HT-29 (cell line): ENCODE measurements around the gene SNAP47. TPM values are rescaled to one million over a fixed set of nuclear protein-coding genes. Genes with fewer than 3 reads are reported as not detected.
A peak's percentile ranks its signal among the peaks of the same experiment; 100 is the strongest.

ENCODE experiments used
- DNase-seq: peaks from one replicate; pipeline ENCODE4 v3.0.0-alpha.2; 2015; ENCODE audit warnings: low spot score
- total RNA-seq: library from RNA; depleted of rRNA; stranded (reverse); fragments of >200 nt; shearing (Covaris generic); gene quantifications from 2 replicates; pipeline ENCODE4 v1.2.3, GENCODE V29; 2014

SNAP47 gene
- total RNA-seq, 1 experiment from 2014 or later = 57.1 TPM

DNA sequence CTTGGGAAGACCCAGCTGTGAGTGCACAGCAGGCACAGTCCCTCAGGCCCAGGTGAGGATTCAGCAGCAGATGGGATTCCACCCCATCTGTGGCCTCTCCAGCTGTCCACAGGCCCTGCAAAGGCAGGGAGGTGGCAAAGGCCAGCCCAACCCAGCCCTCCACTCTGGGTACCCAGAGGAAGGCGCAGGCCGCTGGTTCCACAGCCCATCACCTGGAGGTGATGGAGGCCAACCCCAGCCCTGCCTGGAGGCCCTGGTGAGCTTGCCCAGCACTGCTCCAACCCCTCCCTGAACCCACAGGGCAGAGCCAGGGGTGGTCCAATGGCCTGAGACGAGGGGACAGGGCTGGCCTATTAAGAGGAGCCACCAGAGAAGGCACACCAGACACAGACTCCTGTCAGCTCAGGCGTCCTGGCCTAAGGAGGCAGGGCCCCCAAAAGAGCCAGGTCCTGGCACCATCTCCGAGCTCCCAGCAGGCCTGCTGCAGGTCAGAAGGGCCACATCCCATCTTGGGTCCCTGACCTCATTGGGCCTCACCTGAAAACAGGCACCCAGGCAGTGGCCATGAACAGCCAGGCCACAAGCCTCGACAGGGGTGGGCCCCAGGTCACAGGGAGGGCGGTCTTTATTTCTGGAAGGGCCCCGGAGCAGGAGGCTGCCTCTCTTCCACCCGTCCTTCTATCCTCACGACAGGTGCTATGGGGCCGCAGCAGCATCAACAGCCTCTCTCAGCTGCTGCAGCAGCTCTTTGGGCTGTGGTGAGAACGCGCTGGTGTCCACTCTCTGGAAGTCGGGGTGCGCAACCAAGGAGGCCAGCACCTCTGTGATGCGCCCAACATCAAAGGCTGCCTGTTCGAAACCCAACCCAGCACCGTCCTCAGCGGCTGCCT lies 3.3 kb upstream of the SNAP47 start:
- DNase-seq = no peak

DNA sequence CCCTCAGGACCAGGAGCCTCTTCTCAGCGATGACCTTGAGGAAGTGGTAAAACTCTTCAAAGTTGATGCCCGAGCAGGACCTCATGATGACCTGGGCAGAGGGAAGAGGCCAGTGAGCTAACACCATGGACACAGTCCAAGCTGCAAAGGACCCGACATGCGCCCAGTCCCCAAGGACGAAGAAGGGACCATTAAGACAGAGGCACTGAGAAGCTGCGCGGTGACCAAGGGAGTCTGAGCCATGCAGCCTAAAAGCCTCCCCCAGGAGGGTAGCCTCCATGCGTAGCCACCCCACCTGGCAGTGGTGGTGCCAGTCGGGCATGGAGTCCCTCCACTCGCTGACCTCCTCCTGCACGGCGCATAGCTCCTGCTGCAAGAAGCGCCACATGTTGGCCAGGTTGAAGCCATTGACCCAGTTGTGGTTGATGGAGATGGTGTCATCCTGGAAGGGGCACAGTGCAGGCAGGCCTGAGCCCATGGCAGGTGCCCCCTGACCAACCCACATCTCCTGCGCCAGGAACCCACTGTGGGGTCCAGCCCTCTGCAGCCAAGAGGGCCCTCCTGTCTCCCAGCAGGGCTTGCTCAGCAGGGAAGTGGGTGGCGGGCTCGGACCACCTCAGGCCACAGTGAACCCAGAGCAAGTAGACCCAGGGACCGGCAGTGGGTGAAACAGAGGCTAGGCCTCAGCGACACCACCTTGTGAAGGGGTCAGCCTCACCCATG lies 2.5 kb upstream of the SNAP47 start:
- no peak for DNase-seq

DNA sequence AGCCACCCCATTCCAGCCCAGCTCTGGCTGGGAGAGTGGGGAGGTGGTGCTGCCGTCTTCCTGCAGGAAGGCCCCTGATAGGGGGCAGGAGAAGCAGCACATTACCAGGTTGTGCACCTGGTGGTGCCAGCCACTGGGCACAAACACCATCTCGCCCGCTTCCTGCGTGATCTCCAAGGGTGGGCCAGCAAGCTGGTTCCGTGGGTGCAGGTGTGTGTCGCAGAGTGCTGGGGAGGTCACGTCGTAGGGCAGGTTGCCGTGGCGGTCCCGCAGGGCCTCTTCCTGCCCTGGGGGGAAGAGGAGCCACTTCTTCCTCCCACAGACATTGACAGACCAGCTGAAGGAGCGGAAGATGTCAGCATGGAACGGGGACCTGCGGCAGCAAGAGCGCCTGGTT lies 1.9 kb upstream of the SNAP47 start:
- DNase-seq = no peak

DNA sequence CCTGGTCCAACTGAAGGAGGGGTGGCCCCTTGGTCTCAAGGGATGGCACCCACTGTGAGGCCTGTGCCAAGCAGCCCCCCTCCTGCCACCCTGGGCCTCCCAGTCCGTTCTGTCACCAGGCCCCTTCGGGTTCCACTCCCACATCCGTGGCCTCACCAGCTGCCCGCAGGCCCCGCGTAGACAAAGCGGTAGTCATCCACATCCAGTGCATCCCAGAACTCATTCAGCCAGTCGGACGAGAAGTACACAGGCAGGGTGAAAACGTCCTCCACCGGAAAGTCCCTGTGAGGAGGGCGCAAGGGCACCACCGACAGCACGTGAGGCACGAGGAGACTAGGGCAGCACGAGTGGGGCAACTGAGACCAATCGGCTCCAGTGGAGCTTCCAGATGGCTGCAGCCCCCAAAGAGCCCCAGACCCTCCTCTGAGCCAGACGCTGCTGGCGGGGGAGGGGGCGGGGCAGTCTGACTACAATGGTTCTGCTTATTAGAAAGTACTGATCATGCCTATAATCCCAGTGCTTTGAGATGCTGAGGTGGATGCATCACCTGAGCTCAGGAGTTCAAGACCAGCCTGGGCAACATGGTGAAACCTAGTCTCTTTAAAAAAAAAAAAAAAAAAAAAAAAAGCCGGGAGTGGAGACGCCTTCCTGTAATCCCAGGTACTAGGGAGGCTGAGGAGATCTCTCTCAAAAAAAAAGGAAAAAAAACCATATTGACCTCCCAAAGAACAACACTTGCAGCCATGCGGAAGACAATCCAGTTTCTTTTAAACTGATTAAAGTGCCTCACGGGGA lies 1.3 kb upstream of the SNAP47 start:
- DNase-seq = no peak

DNA sequence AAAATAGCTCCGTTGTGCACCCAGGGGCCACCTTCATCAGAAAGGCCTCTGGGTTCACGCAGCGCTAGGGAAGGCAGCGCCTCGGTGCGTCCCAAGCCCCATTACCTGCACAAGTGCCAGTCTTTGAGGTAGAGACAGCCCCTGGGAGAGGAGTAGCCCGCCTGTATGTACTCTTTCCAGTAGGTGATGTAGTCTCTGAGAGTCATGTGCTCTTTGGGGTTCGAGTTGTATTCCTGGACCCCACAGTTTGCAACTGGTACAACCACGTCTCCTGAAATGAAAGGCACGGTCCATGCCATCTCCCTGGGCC lies 734 bp upstream of the SNAP47 start:
- peak; percentile 28 for DNase-seq

DNA sequence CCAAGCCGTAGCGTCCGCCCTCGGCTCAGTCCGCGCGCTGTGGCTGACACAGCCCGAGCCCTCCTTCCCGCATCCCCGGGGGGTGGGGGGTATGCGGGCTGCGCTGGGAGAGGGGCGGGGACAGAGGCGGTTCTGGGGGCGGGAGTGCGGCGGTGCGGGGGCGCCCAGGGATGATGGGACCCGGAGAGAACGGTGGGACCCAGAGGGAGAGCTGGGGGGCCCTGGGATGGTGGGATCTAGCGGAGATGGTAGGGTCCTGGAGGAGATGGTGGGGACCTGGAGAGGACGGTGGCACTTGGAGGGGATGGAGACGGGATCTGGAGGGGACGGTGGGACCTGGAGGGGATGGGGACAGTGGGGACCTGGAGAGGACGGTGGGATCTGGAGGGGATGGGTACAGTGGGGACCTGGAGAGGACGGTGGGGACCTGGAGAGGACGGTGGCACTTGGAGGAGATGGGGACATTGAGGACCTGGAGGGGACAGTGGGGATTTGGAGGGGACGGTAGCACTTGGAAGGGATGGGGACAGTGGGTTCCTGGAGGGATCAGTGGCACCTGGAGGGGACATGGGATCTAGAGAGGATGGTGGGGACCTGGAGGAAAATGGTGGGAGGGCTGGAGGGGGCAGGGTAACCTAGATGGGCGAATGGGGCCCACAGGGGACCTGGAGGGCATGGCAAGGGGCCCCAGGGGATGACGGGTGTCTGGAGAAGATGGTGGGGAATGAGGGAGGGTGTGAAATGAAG lies 477 bp downstream of the SNAP47 start:
- no peak for DNase-seq

DNA sequence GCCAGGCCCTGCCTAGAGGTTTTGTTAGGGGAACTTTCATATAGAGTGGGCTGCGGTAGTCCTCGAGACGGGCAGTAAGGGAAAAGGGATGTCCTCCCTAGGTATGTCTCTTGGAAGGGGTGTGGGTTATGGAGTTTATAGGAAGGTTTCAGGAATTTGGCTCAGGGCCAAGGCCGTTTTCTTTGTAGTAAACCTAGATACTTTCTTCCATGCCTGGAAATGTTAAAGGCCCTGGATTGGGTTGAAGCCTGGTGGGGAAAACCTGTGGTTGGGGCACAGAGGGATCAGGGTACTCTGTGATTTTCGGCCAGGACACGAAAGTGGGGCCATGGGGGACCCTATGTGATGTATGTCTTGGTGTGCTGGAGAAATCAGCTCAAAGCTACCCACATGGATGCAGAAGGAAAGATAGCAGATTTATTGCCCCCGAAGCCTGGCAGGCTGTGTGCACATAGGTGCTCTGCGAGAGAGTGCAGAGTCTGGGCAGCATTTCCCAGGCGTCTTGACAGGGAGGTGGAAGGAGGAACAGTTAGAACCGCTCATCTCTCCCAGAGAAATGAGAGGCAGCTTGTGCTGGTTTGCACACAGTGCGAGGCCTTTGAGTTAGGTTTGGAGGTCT lies 1.7 kb downstream of the SNAP47 start:
- no peak for DNase-seq

DNA sequence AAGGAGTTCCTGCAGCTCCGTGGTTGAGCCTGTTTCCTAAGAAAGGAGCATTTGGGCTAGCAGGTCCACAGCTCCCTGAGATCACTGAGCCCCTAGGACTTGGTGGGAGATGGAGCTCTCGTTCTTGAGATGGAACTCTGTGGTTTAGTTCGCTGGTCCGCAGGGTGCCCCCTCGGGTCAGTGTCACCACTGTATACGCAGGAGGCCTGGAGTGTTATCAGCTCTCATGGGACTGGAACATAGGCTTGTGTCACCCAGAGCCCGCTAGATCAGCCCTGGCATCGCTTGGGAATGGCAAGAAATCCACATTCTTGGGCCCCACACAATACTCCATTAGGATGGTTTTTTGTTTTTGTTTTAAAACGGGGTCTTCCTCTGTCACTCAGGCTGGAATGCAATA lies 3.6 kb downstream of the SNAP47 start:
- no peak for DNase-seq

DNA sequence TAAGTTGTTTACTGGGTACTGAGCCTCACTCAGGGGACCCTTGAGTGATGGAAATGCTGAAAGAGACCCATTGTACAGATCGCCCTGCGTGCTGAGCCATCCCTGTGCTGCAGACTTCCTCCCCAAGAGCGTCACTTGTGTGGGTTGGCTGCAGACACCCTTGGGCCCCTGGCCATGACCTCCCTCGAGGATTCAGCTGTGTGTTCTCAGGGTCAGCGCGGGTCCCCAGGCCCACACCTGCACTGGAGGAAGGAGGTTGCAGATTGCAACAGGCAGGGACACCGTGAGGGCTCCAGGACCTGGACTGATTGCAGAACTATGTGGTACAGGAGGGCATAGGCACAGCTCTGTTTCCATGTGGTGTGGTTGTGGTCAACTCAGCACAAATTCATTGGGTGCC lies 4.4 kb downstream of the SNAP47 start:
- no peak for DNase-seq

DNA sequence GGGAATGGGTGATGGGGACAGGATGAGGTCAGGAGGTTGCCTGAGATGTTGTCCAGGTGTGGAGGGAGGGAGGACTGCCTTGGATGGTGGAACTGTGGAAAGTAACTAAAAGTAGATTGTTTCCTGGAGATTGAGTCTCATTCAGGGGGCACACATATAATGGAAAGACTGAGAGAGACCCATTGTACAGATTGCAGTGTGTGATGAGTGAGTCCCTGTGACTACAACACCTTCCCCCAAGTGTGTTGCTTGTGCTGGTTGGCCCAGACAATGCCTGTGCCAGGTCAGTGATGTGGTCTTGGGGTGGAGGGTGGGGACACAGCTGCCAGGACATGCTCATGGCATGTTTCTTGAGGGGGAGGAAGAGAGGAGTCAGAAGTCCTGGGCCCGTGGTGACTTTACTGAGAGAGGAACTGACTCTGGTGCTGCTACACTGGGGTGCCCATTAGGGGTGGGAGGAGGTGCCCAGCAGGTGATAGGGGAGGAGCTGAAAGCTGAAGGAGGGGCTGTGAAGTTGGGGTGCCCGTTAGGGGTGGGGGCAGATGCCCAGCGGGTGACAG lies 5.2 kb downstream of the SNAP47 start:
- DNase-seq = no peak

DNA sequence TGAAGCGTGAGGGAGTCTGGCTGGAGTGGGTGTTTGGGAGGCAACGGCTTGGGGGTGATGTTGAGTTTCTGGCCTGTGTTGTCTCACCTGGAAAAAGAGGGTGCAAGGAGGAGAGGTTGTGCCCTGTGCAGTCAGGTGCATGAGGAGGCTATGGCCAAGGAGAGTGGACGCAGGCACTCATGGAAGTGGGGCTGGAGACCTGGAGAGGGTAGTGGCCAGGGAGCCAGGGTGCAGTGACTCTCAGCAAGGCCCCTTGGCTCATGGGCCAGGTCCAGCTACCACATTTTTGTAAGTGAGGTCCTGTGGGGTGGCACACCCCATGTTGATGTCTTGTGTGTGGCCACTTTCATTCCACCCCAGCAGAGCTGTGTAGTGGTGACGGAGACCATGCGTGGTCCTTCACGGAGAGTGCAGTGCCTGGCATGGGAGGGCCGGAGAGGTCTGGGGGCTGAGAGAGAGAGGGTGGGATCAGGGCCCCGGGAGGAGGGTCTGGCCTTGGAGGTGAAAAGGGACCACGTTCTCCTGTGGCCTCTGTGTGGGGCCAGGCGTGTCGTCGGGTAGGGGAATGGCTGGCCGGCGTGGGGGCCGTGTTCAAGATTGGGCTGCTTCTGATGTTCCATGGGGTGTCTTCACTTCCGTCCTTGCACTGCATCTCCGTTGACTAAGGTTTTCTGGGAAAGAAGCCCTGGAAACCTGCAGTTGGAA lies 6.1 kb downstream of the SNAP47 start:
- DNase-seq = no peak

DNA sequence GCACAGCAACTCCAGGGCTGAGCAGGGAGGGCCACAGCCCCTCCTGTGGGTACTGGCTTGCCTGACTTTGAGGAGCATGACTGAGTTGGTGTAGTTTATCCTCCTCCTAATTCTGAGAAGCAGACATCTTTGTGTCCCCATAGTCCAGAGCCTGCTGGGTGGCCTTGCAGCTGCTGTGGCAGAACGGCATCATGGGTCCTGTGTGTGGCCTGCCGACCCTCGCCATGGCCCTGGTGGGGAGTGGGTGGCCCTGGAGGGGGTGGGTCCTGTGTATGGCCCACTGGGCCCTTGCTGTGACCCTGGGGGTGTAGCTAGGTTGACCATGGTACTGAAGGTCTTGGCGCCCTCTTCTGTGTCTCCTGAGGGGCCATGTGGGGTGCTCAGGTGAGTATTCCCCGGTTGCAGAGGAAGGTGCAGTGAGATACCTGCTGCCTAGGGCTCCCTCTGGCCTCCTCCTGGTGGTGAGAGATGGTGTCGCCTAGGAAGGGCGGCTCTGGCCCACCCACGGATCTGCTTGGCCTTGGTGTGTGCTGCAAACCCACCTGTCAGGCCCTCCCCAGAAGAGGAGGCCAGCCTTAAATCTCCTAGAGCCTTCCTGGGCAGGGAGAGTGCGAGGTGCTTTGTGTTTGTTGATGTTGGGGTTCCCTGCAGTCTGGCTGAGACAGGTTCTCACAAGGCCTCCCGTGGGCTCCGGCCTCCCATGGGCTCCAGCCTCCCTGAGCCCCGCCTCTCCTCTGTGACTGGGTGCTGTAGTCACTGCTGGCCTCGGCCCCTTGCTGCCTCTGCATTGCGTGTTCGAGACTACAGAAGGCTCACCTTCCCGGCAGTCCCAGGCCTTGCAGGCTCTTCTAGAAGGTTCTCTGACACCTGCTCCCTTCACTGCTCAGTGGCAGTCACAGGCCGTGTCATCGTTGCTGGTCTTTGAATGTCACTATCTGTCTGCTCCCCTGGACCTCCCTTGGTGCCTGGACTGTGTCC lies 7.8 kb downstream of the SNAP47 start:
- DNase-seq = no peak

DNA sequence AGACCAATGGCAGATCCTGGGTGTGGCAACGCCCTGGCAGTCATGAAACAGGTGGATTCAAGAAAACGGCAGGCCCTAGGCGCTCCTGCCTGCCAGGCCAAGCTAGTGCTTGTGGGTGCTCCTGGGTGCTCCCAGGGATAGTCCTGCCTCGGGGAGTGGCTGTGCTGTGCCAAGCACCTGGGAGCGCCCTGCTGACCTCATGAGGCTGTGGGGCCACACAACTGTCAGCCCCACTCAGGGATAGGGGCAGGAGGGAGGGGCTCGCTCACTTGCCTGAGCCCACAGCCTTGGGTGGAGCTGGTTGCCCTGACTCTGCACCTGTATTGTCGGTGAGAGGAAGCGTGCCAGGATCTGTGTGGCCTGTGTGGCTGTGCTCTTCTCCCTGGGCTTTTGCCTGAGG lies 9.4 kb downstream of the SNAP47 start:
- no peak for DNase-seq

DNA sequence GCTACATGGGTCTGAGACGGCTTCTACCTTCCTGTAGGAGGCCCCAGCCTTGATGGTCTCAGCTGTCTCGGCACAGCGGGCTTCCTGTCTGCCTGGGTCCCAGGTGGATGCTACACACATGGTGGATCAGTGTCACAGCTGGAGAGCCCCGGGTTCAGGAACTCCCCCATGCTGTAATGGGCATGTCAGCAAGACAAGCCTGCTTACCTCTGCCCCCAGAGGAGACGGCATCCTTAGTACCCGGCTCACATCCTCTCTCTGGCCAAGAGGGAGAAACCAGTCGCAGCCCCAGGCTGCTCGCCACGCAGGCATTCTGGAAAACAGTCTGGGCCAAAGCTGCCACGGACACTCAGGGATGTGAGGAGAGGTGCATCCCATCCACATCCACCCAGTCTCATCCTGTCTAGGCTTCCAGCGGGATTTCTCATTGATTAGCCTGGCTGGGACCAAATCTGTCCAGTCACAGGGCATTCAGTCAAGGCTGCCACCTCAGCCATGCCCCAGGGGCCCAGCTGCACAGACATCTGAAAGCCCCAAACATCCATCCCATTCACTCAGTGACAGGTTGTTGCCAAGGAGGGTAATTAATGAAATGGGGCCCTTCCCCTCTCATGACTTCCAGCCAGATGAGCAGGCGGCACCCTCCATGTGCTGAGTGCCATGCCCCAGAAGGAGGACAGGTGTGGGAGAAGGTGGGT lies 10.5 kb downstream of the SNAP47 start:
- DNase-seq = no peak

DNA sequence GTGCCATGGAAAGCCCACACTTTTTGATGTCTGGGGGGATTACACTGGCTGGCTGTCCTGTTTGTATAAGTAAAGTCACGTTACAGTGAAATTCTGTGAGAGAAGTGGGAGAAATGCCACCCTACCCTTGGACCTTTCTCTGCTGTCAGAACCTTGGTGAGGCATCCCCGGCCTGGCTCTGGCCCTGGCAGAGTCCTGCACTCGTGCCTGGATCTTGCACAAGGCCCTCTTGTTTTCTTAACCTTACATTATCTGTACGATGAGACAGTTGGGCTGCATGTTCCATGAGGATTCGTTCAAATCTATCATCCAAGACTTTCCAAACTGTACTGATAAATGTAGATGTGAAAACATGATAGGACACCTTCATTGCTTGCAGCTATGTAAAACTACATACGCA lies 11.4 kb downstream of the SNAP47 start:
- no peak for DNase-seq

DNA sequence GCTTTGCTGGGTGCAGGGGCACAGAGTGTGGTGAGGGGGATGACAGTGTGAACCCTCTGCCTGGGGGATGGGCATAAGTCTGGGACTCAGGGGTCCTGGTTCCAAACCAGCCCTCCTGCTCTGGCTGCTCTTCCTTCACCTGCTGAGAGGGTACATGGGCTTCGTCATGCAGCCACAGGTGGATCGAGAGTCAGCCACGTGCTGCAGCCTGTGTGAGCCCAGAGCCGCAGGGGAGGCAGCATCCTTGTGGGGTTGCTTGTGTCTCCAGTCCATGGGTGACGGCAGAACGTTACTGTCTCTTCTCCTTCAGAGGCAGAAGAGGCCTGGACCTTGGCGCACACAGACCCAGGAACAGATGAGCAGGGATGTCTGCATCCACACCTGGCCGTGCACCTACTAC lies 12.1 kb downstream of the SNAP47 start:
- DNase-seq = no peak

DNA sequence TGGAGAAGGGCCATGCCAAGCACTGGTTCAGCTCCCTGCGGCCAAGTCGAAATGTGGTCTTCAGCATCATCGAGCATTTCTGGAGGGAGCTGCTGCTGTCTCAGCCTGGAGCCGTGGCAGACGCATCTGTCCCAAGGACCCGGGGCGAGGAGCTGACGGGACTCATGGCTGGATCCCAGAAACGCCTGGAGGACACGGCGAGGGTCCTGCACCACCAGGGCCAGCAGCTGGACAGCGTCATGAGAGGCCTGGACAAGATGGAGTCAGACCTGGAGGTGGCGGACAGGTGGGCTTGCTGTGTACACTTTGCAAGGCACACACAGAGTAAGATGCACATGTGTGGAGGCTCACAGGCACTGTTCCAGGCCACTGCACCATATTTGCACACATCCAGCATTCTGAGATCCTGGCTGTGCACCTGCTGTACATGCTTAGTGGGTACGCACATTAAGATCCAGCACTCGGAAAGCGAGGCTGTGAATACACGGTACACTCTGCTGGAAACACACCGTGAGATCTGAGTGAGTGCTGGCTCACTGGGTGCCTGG lies 12.8 kb downstream of the SNAP47 start:
- DNase-seq = no peak
